Mesenteric fat pad (tissue), 1 donor: ENCODE results near the gene NTHL1. TPM values are rescaled to one million over a fixed set of nuclear protein-coding genes. Genes with fewer than 3 reads are reported as not detected.

Experiments
- DNase-seq: peaks from one replicate; pipeline ENCODE4 v3.0.0-alpha.2; 2020; ENCODE audit warnings: low spot score
- total RNA-seq: library from RNA; stranded (reverse); fragmentation: NEBNext Ultra II Directional; extraction: Animal tissue kit (Norgen Biotek cat#: 25700); gene quantifications from one replicate; pipeline ENCODE4 v1.2.1, GENCODE V29; 2021
- donor health status: DM: yes; HTN: yes; CAD: no.

The NTHL1 gene
- total RNA-seq, 1 donor from 2014 or later, result 9.9 TPM

DNA sequence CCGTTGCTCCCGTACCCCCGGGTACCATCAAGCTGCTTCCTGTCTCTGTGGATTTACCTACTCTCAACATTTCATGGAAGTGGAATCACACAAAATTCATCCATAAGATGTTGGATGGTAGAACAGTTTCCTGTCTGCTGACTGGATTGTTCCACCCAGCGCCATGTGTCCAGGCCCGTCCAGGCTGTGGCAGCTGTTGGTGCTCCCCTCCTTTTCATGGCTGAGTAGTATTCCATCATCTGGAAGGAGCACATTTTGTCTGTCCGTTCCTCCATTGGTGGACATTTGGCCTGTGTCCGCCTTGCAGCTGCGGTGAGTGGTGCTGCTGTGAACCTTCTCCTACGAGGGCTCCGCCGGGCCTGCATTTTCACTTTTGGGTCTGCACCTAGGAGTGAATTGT, 18.5 kb upstream of the NTHL1 start:
- no peak for DNase-seq

GRCh38 chr16:2064368-2064945, 16.8 kb upstream of the NTHL1 start:
- DNase-seq, result no peak

DNA sequence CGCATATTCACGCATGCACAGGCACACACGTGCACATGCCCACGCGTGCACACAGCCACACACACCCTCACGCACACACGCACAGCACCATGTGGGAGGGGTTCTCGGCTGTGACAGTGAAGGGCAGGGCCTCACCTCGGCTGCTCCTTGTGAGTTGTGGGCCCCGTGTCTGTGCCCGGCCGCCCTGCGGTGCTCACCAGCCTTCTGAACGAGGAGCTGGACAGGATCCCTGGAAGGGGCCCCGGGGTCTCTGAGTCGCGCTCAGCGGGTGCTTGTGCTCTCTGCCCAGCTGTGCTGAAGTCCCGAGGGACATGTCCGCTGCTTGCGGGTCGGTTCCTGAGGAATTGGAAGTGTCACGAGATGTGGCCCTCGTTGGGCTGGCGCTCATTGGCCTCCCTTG, 16.2 kb upstream of the NTHL1 start:
- DNase-seq, result no peak

DNA sequence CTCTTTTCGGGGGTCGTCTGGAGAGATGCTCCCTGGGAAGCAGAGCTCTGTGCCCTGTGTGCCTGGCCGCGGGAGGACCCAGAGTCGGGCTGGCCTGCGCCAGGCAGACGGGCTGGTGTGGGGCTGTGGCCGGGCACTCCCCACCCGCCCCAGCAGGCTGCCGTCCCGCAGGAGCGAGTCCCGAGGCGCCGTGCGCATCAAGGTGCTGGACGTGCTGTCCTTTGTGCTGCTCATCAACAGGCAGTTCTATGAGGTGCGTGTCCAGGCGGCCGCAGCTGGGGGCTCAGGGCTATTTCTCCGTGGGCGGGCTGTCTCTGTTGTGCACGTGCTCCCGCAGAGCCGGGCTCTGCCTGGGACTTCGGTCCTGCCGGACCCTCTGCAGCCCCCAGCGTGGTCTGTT, 15.2 kb upstream of the NTHL1 start:
- no peak for DNase-seq

GRCh38 chr16:2061526-2061925, 13.9 kb upstream of the NTHL1 start:
- no peak for DNase-seq

- DNase-seq, result no peak
These were observed 13.4 kb upstream of the NTHL1 start for GRCh38 chr16:2061023-2061422.

GRCh38 chr16:2060346-2060745, 12.7 kb upstream of the NTHL1 start:
- DNase-seq, result no peak

GRCh38 chr16:2058872-2059271, 11.2 kb upstream of the NTHL1 start:
- no peak for DNase-seq

- no peak for DNase-seq
These were observed 10.8 kb upstream of the NTHL1 start for GRCh38 chr16:2058420-2058819.

GRCh38 chr16:2057438-2057837, 9.8 kb upstream of the NTHL1 start:
- DNase-seq, result no peak

DNA sequence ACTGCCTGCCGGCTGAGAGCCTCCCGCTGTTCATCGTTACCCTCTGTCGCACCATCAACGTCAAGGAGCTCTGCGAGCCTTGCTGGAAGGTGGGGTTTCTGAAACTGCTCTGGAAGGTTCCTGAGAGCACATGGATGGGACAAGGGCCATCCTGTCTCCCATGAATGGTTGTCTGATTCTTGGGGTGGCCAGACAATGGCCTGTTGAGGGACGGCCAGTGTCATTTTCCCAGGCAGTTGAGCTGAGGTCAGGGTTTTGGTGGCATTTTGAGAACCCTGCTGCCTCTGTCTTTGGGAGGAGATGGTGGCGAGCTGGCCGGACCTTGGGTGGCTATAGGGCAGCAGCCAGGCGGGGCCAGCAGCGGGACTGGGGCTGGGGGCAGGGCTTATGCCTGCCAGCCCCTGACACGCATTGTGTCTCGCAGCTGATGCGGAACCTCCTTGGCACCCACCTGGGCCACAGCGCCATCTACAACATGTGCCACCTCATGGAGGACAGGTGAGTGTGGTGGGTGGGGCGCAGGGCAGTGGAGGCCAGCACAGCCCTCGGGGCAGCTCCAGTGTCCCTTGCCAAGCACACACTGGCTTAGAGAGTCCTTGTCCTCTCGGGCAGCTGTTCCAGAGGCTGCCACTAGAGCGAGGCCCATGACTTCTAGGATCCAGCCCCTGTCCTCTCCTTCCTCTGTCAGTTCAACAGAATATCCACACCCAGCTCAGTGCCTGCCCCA, 9.2 kb upstream of the NTHL1 start:
- no peak for DNase-seq

DNA sequence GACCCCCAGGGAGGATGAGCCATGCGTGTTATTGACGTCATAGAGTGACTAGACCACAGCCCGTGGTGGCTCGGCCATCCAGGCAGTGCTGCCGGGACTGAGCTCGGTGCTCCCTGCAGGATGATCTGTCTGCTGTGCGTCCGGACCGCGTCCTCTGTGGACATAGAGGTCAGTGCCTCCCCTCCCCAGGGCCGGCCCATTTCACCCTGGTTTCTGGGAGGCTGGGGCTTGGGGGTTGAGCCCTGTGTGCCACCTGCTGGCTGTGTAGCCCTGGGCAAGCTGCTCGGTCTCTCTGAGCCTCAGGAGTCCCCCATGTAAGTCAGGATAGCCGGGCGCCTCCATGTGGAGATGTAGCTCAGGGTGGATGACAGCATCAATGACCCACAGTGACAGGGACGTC, 8.4 kb upstream of the NTHL1 start:
- DNase-seq, result no peak

GRCh38 chr16:2054543-2055245, 7.1 kb upstream of the NTHL1 start:
- DNase-seq, result no peak

DNA sequence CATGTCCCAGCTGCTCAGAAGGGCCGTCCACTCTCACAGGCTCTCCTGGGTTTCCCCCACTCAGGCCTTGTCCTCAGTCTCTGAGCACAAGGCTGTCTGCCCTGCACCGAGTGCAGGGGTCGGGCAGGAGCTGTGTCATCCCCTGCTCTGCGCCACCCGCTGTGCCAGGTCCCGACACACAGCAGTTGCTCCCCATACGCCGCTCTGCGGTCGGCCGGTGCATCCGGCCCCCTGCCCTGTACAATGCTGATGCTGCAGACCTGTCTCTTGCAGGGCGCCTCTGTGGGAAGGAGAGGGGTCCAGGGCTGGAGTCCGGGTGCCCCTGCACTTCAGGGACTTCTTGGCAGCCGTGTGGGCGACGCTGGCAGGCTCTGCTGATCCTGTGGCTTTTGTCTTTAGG, 6.3 kb upstream of the NTHL1 start:
- no peak for DNase-seq

GRCh38 chr16:2053211-2053610, 5.6 kb upstream of the NTHL1 start:
- no peak for DNase-seq

DNA sequence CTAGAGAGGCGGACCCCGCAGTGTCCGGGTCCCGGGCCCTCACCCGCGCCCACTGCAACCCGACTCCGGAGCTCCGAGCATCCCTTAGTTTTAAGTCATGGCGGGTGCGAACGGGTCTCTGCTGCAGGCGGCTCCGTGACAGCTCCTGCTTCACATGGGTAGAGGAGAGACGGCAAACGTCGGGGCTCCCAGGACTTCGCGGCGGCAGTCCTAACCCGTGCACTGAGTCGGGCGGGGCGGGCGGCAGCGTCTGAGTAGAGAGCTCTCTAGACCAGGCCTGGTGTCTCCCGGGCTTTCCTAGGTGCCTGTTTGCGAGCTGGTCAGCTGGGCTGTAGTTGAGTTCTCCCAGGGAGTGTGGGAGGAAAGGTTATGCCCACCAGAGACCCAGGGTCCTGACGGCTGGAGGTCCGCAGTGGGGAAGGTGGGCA, 496 bp upstream of the NTHL1 start:
- no peak for DNase-seq

GRCh38 chr16:2046893-2047329, 723 bp downstream of the NTHL1 start:
- DNase-seq, result no peak

- no peak for DNase-seq
These were observed 1.4 kb downstream of the NTHL1 start for GRCh38 chr16:2045965-2046892.

DNA sequence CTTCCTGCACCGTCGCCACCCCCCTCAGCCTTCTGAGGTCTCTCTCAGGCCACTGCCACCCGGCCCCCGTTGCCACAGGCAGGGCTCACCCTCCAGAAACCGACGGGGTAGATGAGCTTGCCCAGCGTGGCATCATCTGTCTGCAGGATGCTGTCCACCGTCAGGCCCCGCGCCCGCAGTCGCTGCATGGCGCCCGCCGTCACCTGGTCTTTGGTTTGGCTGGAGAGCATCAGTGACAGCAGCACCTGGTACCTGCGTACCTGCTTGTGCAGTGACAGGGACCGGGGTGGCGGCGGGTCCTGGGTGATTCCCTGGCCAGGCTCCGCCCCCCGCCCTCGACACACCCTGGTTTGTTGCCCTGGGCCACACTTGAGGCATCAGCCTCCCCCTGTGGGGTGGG, 3.1 kb downstream of the NTHL1 start:
- no peak for DNase-seq

DNA sequence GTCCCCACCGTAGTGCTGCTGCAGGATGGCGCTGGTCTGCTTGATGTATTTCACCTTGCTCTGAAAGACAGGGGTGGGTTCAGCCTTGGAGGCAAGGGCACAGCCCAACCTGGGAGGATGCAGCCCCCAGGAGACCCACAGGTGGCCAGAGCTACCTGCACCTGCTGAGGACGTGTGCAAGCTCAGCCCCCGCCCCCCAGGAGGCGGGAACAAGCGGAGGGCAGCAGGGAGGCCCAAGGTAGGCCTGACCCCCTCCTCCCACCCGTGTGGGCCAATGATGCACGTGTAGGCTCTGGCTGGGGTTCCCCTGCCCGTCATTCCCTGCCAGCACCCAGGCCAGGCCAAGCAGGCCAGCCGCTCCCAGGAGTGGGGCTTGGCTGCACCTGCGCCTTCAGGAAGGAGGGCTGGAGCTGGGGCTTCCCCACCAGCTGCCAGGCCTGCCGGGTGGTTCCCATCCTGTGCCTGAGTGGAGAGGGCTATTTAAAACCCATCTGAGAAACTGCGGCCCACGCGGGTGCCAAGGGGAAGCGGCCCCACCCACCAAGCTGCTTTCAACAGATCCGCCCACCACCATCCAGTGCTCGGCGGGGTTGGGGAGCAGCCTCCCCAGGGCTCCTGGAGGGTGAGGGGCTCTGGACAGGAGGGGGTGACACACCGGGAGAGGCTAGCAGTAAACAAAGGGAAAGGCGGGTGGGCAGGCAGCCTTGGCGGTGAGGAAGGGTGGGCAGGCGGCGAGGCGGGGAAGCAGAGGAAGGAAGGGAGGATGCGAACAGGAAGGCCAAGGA, 3.8 kb downstream of the NTHL1 start:
- DNase-seq, result no peak
